HG03066 (cell line): Measurements from ENCODE around the gene PRKN.

Experiments used
- ATAC-seq: cut with Tn5 transposase; IDR thresholded peaks from one replicate; pipeline ENCODE4 v1.9.1; 2021; ENCODE audit warnings: low read depth; ENCODE audit not compliant: unreplicated experiment

Gene PRKN

DNA sequence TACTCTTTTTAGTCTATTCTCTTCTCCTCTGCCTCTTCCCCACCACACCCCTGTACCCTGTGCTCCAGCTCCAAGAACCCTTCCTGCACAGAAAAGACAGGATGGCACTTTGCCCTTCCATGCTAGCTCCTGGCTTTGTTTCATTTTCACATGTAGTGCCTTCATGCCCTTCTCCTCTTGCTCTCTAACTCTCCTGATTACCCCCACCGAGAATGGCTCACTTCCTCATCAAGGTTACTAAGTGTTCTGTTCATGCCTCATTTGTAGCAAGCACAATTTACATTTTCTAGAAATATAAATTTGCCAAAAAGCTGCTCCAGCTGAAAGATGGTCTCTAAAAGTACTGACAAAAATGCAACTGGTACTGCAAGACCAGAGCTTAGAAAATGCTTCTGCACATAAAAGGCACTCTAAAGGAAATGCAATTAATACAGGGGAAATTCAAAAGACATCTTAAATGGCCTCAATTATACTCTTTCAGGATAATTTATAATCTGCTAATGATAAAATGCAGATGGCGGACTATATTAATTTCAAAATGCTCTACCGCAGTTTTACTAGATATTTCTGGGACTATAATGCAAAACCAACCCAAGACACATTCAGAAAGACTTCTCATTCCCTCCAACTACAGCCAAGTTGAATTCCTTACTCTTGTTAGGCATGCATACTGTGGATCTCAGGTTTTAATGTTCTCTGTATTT, 570.2 kb downstream of the PRKN start:
- no peak for ATAC-seq

DNA sequence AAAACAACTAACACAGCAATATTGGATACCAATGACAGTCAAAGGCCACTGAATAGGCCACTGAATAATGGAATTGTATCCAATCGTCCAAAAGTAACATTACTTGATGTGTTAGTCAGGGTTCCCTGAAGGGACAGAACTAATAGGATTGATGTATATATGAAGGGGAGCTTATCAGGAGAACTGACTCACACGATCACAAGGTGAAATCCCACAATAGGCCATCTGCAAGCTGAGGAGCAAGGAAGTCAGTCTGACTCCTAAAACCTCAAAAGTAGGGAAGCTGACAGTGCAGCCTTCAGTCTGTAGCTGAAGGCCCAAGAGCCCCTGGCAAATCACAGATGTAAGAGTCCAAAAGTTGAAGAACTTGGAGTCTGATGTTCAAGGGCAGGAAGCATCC, 571.4 kb downstream of the PRKN start:
- no peak for ATAC-seq

DNA sequence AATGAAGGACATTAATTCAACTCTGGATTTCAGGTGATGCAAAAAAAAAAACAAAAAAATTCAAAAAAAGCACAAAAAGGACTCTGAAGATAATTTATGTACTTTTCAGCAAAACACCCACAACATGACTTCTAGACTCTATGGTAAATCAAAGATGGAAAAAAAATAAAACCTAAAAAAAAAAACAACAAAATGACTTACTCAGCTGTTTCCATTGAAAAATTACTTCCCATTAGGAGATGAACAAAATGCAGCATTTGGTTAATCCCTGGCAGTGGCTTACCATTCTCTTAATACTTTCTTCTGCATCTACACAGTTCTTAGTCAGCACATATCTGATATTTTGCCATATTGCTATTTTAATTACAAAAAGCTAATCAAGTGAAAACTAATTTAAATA, 572.6 kb downstream of the PRKN start:
- no peak for ATAC-seq

DNA sequence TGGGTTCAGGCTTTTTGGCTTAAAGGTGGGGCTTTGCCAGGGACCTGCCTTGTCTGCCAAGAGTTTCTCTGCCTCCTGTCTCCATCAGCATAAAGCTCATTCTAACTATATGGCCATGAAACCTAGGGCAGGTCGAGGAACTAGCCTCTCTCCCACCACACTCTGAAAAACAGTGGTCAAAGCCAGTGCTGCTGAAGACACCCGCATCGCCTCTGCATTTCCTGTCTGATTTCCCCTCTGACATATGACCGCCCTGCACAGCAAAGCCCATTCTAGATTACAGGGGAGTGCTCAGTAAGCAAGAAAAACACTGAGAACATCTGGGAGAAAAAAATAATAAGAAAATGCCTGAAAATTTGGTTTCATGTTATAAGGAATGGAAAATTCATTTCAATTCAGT, 573.6 kb downstream of the PRKN start:
- no peak for ATAC-seq

DNA sequence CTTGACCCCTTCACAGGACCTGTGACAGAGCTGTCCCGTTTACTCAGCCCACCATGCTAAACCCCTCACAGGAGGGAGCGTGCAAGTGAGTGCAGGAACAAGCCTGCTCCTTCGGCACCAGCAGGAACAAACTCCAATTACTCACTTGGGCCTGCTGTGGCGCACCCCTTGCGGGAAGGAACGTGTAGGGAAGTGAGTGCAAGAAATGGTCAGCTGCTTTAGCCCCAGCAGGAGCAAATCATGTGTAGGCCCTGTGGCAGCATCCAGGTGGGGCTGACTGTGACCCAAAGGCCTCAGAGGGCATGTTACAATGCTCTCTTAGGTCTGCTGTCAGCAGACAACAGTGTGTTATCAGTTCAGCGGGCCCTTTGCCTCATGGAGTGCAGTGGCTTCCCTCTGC, 574.4 kb downstream of the PRKN start:
- no peak for ATAC-seq

DNA sequence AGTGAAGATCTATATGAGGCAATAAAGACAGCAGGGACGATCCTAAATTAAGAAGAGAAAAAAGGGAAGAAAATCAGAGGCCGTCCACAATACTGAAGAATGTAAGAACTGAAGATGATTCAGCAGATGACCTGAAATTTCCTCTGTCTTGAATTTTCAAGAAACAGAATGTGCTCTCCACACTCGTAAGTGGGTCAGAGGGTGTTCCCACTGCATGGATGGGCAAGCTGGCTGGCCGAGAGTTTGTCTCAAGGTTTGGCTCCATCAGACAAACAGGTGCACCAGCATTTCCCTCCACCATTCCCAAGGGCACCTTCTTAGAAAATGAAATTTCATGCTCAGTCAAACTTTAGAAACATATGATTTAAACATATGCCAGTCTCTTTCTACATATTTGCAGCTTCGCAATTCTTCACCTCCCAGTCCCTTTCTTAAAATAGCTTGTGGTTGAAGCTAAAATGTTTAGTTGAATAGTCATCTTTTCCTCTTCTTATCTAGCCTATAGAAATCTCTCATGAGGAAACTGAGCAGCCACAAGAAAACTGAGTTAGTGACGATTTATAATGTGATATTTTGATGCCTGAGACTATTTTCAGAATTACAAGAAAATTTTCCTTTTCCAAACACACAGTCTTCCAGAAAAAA, 576.4 kb downstream of the PRKN start:
- no peak for ATAC-seq

DNA sequence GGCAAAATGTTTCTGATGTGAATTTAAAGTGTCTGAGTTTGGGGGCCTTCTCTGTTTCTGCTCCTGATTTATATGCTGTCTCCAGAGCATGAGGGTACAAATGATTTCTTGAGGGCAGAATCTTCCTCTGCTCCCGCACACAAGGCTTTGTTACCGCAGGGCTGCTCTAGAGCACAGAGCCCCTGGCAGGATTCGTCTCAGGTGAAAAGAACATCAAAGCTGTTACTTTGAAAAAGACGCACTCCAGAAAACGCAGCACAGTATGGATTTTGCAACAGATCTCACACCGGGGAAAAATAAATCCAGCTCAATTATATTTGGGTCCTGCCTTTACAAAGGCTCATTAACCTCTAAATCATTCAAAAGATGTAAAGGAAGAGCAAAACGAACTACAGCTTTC, 577.3 kb downstream of the PRKN start:
- ATAC-seq: no peak

DNA sequence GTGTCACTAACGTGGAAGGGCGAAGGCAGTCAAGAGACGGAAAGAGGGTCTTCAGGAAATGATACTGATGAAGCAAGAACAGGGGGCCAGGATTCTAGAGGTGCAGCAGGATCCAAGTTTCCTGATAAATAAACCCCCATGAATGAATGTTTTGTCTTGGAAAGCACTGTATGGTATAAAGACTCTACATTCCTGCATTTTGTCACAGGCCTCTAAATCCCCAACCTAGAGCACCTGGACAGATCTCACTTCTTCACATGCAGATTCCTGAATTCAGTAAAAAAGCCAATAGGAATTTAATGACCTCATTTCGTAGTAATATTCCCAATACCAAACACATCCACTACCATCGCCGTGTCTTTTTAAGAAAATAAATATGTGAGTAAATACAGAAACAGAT, 577.8 kb downstream of the PRKN start:
- no peak for ATAC-seq

DNA sequence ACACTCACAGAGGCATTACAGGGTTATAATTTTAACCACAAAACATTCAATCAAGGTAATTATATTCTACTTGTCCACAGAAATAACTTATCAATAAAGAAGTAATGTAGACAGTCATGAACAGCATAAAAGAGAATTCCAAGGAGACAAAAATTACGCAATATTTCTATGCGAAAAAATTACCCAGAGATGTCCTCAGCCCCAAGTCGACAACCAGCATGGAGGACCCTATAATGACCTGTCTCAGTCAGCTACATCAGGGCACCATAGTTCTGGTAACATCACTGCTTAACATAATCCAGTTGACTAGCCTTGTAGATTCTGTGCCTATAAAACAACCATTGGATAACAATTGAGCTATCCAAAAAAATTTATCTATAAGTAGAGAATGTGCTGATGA, 579.8 kb downstream of the PRKN start:
- ATAC-seq: no peak

DNA sequence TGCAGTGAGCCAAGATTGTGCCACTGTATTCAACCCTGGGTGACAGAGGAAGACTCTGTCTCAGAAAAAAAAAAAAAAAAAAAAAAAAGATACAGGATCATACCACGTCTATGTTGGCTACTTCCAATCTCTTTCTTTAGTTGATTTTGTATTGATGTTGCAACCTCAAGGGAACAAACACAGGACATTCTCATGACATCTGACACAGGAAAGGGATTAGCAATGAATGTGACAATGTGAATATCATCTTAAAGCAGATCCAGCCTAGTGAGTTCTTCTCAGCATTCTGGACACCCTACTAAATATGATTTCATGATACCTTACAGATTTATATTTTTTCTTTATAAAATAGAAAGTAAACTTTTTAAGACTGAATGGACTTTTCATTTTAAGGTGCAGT, 580.3 kb downstream of the PRKN start:
- ATAC-seq: no peak

DNA sequence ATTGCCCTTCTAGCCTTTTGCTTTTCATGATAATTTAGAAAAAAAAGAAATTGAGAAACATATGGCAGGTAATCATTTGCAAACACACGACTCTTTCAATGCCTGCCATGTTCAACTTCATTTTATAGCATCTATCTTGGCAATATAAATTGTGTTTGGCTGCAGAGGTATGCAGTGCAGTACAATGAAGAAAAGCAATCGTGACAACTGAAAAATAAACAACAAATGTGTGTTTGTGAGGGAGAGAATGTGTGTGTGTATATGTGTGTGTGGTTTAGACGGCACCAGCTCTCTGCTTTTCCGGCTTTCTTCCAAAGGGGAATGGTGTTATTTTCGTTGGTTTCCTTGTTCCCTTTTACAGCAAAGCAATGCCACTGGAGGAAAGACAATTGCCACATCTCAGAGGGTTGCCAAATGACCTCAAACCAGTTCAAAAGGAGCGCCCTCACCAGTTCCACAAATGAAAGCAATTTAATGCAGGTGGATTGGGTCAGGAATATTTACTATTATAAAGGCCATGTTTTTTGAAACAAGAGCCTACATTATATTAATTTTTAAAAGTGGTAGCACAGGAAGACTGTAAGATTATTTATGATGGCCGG, 587.2 kb downstream of the PRKN start:
- ATAC-seq: no peak

DNA sequence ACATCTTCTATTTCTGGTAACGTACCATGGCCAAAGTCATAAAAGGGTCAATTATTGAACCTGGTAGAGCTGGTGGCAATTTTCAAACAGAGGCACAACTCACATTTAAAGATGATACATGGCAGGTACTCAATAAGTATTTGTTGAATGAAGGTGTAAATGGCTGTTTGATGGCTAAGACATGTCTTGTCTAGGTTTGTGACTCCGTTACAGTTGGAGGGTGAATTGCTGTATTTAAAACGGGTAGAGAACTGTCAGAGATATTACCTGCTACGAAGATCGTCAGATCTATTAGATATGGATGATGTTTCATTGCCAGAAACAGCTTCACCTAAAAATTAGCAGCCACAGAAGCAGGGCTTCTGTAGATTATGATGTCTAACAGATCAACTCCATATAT, 601.9 kb downstream of the PRKN start:
- ATAC-seq: no peak

DNA sequence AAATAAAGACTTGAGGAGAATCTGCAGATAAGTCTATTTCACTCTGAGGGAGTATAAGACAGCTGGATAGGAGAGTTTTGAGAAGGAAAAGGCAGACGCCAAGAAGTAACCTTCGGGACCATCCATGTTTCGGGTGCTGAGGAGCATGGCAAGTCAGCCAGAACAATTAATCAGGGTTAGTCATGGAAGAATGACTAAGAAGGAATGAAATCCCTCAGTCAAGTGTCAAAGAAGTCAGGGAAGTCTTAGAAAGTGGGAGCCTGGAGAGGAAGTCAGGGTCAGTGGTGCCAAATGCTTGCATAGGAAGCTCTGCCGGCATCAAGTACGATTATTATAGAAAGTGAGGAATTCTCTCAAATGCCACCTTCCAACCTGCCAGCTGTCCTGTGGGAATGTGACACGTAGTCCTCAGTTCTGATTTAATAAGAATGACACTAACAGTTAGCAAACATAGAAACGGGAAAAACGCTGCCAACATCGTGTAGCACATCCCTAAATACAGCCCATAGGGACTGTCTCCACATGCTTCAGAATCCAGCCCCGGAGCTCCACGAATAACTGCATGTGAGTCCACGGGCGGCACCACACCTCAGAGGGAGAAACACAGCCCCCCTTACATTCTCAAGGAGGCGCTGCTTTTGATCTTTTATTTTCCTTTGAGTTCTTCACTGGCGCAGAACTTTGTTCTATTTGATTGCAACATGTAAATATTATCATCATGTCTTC, 602.7 kb downstream of the PRKN start:
- ATAC-seq: no peak

DNA sequence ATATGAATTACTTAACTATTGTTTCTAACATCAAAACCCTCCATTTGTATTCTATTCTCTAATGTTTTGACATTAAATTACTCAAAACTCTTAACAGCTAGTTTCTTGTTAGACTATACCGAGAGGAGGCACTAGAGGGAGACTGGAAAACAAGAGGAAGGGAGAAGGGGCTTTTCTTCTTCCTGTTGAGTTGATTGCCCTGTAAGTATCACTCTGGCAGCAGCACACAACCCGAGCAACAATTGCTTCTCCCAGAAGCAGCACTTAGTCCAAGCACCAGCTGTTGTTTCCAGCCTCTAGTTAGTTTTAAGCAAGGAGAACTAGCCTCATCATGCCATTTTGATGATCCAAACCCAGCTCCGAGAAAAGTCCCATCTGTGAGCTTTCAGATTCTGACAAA, 603.8 kb downstream of the PRKN start:
- ATAC-seq: no peak

DNA sequence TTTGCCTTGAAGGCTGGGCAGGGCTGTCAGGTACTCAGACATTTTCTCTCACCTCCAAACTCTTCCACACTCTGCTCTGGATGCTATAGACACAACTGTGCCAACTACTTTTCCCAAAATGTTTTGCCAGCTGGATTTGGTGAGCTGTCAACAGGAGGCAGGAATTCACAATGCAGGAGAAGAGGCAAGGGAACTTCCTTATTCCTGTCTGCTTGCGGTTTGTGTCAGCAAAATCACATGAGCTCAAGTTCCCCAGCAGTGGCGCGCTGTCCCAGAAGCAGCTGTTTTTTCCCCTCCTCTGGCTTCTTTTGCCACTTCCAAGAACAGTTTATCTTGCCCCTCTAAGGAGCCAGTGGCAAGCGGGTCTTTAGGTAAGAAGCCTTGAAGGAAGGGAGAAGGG, 608.2 kb downstream of the PRKN start:
- no peak for ATAC-seq

DNA sequence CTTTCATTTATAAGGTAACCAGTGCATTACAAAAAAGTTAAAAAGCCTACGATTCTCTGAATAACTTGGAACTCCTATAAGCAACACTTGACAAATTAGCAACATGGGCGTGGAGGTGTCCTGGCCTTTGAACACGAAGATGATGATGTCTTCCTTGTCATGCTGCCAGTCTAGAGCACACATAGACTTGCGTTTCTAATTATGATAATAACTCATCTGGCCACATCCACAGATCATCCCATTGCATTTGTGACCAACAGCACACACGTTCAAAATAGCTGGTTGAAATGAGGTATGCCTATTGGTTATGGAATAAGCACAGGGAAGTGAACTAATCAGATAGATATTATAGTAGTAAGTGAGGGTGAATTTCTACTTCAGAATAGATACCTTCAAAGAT, 608.9 kb downstream of the PRKN start:
- ATAC-seq: no peak

DNA sequence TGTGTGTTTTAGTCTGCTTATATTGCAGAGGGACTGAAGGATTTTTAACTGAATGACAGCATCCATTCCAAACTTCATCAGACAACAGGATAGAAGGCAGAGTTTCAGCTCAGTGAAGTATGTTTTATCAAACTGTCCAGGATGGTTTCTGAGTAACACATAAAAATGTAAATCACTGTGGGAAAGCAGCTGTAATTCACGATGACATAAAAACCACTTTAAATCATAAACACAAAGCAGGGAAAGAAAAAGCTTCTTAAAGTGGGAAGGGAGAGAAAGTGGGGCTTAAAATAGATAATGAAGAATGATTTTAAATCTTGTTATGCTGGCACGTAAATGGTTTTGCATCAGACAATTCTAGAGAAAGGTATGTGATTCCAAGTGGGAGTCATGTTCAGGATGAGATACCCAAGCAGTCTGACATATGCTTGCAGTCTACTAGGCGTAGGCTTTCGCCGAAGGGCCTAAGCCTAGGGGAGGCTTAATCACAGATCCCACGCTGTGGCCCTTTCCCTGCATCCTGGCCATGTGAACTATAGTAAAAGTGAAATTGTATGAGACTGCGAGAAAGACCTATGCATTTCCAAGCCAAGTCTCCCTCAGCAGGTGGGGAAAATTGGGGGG, 610.6 kb downstream of the PRKN start:
- no peak for ATAC-seq

DNA sequence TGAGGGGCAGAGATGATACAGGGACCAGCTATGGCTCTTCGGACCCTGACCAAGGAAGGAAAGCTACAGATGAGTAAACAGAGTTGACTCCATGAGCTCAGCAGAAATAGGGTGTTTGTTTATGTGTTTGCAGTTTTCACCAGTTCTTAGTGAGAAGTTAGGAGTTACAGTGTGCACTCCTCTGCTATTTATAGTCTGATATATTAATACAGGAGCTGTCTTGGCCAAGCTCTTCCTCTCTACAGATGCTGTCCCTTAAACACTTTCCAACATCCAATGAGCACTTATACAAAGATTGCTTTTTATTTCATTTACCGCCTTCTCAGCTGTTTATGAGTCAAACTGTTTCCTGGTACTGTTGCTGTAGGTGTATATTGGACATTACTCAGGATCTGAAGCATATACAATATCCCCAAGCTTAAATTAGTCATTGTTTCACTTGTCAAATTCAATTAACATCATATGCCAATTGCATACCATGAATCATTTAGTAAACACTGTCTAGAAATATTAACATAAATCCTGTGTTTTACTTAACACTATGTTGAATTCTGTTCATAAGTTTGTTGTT, 618.0 kb downstream of the PRKN start:
- ATAC-seq: no peak

DNA sequence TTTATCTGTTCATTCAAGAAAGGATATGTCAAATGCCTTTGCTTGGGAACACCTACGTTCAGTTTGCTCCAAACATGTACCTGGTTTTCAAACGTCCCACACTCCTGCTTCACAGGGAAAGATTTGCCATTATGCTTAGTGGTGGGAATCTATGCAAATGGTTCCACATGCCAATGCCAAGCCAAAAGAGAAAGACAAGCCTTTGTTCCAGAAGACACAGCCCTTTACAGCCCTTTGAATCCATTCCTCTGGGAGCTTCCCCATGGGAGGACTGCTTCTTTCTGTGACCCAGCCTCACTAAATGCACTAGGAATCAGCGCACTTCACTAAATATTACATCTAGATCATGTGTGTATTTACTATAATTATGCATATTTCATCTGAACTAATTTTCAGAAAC, 619.5 kb downstream of the PRKN start:
- ATAC-seq: no peak

DNA sequence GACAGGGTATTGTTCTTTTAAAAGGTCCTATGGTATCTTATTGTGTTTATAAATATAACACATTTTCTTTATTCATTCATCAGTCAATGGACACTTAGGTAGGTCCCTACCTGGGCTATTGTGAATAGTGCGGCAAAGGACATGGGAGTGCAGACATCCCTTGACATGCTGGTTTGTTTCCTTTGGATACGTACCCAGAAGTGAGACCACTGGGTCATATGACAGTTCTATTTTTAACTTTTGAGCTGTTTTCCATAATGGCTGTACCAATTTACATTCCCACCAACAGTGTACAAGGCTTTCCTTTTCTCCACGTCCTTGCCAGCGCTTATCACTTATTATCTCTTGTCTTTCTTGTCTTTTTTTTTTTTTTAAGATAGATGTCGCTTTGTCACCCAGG, 627.5 kb downstream of the PRKN start:
- no peak for ATAC-seq

DNA sequence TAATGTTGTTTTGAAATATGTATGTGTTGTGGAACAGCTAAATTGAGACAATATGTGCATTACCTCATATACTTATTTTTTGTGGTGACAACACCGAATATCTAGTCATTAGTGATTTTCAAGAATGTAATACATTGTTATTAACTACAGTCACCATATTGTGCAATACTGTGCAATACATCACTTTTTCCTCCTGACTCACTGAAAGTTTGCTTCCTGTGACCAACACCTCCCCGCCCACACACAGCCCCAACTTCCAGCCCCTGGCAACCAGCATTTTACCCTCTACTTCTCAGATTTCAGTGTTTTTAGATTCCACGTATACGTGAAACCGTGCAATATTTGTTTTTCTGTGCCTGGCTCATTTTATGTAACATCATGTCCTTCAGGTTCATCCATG, 627.9 kb downstream of the PRKN start:
- no peak for ATAC-seq
